GM12872 (cell line): Measurements from ENCODE around the gene ARHGAP27.

Experiments used
- TF ChIP-seq, protein P1 (sequence below): IDR thresholded peaks from 3 replicates; pipeline ENCODE4 v1.5.1; 2011; ENCODE audit warnings: low read depth, mild to moderate bottlenecking, low read length, moderate library complexity; ENCODE audit not compliant: insufficient read depth

ARHGAP27 gene

DNA sequence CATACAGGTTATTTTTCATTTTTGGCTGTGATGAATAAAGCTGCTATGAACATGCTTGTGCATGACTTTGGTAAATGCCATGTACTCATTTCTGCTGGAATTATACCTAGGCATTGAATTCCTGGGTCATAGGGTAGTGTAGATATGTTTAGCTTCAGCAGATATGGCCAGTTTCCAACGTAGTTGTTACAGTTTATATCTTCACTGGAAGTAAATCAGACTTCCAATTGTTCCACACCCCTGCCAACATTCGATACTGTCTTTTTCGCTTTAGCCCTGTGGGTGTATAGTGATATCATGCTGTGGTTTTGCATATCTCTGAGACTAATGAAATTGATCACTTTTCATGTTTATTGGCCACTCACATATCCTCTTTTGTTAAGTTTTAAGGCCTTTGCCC is 50.4 kb downstream of the ARHGAP27 start:
- TF ChIP-seq, protein P1, sequence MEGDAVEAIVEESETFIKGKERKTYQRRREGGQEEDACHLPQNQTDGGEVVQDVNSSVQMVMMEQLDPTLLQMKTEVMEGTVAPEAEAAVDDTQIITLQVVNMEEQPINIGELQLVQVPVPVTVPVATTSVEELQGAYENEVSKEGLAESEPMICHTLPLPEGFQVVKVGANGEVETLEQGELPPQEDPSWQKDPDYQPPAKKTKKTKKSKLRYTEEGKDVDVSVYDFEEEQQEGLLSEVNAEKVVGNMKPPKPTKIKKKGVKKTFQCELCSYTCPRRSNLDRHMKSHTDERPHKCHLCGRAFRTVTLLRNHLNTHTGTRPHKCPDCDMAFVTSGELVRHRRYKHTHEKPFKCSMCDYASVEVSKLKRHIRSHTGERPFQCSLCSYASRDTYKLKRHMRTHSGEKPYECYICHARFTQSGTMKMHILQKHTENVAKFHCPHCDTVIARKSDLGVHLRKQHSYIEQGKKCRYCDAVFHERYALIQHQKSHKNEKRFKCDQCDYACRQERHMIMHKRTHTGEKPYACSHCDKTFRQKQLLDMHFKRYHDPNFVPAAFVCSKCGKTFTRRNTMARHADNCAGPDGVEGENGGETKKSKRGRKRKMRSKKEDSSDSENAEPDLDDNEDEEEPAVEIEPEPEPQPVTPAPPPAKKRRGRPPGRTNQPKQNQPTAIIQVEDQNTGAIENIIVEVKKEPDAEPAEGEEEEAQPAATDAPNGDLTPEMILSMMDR = no peak

GRCh38 chr17:45380991-45381390 is 51.7 kb downstream of the ARHGAP27 start:
- TF ChIP-seq, protein P1 = no peak

GRCh38 chr17:45380046-45380765 is 52.5 kb downstream of the ARHGAP27 start:
- TF ChIP-seq, protein P1 = no peak

- TF ChIP-seq, protein P1 = no peak
Observed at GRCh38 chr17:45377401-45377800, 55.3 kb downstream of the ARHGAP27 start.

DNA sequence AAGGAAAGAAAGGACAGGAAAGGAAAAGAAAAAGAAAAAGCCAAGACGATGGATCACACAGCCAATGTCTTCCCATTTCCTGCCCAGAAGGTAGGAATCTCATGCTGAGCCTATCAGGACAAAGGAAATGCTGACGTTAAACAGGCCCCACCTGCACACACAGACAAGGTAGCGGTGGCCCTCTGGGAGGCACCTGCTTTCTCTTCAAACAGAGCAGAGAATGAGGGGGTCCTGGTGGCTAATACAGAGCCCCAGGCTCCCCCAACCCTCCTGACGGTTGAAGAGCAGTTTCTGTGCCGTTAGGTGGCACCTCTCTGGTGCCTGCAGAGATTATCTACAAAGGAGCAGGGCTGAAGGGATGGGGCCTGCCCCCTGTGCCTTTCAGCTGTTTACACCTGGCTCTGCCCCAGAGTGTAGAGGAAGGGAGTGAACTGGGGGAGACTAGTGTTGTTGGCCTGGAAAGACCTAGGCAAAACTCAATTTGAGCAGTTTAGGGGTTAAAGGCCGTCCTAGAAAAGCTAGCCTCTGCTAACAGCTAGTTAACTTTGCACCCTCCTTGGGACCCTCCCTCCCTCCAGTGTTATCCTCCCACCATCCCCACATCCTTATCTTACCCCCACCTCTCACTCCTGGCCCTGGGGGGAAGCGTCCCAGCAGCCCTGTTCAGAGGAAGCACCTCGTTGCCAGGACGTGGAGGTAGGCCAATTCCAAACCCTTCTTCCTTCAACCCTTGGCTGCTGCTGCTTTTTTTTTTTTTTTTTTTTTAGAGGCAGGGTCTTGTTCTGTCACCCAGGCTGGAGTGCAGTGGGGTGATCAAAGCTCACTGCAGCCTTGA is 56.3 kb downstream of the ARHGAP27 start:
- TF ChIP-seq, protein P1 = no peak

DNA sequence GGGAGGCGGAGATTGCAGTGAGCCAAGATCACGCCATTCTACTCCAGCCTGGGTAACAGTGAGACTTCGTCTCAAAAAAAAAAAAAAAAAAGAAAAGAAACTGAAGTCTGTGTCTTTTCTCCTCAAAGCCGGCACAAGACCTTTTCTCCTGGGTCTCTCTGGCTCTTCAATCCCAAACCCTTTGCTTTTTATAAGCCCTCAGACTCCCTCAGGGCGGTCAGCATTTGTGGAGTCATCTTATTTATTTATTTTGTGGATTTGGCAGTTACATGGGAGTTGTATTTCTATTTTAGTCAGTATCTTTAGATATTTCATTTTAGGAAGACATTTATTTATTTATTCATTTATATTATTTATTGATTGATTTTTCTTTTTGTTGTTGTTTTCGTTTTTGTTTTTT is 58.2 kb downstream of the ARHGAP27 start:
- TF ChIP-seq, protein P1 = no peak

GRCh38 chr17:45372325-45372869 is 60.3 kb downstream of the ARHGAP27 start:
- TF ChIP-seq, protein P1 = no peak
